GM21576 (cell line): Measurements from ENCODE around the gene CDKL4.
A peak's percentile ranks its signal among the peaks of the same experiment; 100 is the strongest.
"Not testable (repeated sequence)": the region's sequence is repeated elsewhere in the genome, so short reads cannot be mapped to it uniquely, and the experiment has no call there.

Experiments used
- ATAC-seq: cut with Tn5 transposase; IDR thresholded peaks from one replicate; pipeline ENCODE4 v1.9.1; 2021; ENCODE audit warnings: mild to moderate bottlenecking, moderate library complexity; ENCODE audit not compliant: unreplicated experiment

Gene CDKL4

DNA sequence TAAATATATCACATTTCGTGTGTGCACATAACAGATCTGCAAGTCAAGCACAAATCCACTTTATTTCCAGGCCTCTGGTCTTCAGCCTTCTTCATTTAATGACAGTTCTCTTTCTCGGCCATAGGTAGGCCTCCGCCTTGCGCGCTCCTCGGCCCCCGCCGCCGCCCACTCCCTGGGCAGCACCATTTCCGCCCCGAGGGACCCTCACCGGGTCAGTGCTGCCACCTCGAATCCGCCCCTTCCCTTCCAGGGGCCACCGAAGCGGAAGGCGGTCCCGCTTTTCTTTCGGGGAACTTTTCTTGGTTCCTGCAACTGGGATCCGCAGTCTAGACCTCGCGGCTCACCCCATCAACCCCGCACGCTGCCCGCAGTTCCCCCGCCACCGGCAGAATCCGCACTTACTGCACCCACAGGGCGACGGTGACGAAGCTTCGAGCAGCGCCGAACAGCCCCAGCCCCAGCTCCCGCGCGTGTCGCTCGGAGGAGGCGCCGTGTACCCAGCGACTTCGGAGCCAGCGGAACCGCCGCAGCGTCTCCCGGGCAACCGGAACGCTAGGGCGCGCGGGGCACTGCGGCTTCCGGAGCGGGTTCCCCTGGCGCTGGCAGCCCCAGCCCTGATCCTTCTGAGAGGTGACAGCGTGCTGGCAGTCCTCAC lies at the start of gene CDKL4:
Gene CDKL4, minus strand, starts transcription at position 502 of the 655 bp plus-strand sequence.
- ATAC-seq, result no peak

DNA sequence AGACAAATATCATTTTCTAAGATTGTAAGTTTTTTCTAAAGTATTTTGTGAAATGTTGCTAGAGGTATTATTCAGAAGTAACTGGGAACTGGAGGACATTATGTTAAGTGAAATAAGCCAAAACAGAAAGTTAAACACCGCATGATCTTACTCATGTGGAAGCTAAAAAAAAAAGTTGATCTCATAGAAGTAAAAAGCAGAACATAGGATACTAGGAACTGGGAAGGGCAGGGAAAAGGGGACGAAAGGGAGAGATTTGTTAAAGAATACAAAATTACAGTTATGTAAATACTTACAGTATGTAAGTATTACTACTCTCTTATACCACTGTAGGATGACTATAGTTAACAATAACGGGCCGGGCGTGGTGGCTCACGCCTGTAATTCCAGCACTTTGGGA lies 46.7 kb upstream of the CDKL4 start:
- no peak for ATAC-seq

DNA sequence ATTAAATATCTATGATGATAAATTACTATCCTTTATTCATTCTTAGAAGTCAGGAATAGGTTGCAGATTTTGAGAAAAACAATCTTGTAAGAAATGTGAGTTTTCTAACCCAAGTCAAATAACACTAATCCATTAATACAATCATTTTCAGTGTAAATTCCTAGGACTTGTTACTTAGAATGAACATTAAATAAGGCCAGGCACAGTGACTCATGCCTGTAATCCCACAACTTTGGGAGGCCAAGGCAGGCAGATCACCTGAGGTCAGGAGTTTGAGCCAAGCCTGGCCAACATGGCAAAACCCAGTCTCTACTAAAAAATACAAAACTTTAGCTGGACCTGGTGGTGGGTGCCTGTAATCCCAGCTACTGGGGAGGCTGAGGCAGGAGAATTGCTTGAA lies 45.8 kb upstream of the CDKL4 start:
- no peak for ATAC-seq

GRCh38 chr2:39283561-39283960 lies 39.8 kb upstream of the CDKL4 start:
- no peak for ATAC-seq

DNA sequence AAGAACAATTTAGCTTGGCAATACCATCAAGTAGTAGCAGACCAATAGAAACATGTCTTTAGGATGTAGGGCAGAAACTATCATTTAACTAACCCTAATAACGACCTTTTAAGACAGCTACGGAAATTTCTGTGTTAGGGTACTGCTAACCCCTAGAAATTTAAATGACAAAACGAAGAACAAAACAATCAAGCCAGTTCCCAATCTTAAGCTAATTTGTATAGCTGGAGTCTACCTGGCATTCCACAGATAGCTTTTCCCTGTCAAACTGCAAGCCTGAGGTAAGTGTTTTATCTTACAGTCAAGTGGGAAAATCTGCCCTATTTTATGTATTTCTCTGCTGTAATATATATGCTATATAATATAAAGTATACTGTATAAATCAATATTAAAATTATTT lies 37.6 kb upstream of the CDKL4 start:
- no peak for ATAC-seq

DNA sequence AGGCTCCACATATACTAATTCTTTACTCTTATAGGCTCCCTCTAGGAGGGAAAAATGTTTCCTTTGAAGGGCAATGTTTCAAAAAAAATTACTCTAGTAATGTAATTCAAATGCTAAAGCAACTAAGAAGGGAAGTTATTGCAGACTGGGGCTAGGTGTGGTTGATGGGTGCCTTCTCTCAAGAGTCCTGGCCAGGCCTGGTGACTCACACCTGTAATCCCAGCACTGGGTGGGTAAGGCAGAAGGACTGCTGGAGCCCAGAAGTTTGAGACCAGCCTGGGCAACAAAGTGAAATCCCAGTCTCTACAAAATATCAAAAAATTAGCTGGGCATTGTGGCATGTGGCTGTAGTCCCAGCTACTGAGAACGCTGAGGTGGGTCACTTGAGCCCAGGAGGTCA lies 31.2 kb upstream of the CDKL4 start:
- no peak for ATAC-seq

DNA sequence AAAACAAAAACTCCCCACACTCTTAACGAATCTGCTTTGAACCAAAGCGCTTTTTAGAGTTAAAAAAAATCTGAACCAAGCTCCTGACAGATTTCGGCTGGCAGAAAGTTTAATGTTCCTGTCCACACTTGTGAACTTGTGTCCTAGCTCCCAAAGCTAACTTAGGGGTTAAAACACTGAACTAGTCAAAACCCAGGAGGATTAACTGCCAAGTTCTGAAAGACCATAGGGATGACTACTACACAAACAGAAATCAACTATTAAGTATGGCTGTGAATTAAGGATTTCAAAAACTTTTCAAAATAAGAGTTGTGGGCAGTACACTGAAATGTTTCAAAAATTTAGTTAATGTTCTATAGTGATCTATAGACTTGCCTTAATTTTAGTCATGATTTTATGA lies 26.2 kb upstream of the CDKL4 start:
- ATAC-seq, result no peak

GRCh38 chr2:39266916-39267434 lies 23.2 kb upstream of the CDKL4 start:
- no peak for ATAC-seq

DNA sequence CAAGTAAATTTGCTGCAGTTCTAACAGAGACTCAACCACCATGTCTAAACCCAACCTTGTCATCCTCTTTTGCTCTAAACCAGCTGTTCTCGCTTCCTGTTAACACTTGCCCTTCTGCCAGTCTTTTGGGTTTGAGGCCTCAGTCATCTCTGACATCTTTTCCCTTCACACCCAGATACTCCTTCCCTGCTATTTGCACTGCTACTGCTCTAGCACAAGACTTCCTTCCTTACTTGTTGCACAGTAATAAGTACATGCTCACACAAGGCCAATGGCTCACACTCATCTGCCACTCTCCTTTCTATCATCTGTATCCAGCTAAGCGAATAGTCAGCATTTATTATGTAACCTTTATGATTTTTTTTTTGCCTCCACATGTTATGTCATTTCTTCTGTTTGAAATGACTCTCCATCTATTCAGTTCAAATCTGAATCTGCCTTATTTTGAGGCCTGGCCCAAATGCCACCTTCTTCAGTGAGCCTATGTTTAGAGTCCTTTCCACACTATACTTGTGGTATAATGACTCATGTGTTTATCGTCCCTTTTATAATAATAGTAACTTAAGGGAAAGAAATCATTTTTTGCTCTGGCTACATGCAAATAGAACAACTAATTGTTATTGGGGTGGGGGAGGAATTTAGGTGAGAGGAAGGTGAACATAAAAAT lies 22.5 kb upstream of the CDKL4 start:
- peak; percentile 75 for ATAC-seq

- ATAC-seq, result no peak
These were observed 21.5 kb upstream of the CDKL4 start for GRCh38 chr2:39265315-39265714.

DNA sequence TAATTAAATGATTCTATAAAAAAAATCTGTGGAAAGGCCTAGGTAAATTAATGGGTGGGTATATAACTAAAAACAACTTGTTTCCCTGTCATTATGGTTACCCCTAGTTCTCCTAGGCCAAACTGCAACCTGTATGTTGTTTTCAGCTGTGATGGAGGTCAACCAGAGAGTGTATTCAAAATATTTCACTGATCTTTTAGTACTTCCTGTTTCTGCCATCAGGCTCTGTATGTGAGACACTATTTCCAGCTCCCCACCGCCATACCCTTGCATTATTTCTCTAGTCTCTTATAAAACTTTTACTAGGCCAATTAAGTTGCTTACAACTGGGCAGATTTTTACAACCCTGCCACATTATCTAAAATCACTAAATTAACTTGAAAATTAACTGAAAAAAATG lies 21.0 kb upstream of the CDKL4 start:
- peak; percentile 78 for ATAC-seq

GRCh38 chr2:39260087-39260486 lies 16.3 kb upstream of the CDKL4 start:
- no peak for ATAC-seq

- no peak for ATAC-seq
These were observed 12.3 kb upstream of the CDKL4 start for GRCh38 chr2:39256040-39256439.

DNA sequence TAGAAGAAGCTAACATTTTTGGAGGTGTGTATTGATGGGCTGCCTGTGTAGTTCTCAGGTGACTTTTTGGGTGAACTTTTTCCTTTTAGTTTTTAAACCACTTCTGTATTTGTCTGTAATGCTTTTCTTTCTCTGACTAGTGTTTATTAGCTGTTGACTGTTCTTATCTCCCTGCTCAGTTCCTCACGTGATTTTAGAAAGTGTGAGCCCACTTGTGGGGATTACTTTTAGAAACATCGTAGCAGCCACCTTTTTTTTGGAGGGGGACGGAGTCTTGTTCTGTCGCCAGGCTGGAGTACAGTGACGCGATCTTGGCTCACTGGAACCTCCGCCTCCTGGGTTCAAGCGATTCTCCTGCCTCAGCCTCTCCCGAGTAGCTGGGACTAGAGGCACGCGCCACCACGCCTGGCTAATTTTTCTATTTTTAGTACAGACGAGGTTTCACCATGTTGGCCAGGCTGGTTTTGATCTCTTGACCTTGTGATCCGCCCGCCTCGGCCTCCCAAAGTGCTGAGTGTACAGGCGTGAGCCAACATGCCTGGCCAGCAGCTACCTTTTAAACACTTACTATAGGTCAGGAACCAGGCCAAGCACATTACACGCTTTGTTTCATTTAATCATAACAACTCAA lies 9.2 kb upstream of the CDKL4 start:
- ATAC-seq, result no peak

GRCh38 chr2:39247512-39248043 lies 3.8 kb upstream of the CDKL4 start:
- no peak for ATAC-seq

DNA sequence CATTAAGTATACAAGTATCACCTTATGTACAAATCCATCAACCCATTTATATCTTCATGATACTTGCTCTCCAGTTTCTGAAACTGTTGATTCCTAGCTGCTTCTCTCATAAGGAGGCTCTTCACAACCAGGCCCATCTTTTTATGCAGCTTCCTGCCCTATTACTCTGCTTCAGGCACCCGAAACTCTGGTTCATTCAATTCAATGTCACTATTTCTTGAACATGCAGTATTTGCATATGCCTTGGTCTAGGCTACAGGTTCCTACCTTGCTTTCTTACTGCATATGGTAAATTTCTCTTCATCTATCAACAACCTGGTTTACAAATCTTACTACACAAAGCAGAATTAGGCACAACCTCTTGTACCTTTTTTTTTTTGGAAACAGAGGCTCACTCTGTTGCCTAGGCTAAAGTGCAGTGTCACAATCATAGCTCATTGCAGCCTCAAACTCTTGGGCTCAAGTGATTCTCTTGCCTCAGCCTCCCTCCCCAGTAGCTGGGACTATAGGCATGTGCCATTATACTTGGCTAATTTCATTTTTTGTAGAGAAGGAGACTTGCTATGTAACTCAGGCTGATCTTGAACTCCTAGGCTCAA lies 2.7 kb upstream of the CDKL4 start:
- ATAC-seq, result no peak

DNA sequence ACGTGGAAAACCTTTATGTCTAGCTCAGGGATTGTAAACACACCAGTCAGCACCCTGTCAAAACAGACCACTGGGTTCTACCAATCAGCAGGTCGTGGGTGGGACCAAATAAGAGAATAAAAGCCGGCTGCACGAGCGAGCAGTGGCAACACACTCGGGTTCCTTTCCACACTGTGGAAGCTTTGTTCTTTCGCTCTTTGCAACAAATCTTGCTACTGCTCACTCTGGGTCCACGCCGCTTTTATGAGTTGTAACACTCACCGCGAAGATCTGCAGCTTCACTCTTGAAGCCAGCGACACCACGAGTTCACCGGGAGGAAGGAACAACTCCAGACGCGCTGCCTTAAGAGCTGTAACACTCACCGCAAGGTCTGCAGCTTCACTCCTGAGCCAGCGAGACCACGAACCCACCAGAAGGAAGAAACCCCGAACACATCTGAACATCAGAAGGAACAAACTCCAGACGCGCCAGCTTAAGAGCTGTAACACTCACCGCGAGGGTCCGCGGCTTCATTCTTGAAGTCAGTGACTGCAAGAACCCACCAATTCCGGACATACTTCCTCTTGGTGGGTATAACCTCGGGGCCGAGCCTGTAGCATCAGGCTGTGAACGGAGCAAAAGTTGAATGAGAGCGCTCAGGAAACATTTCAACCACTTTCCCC lies 1.3 kb upstream of the CDKL4 start:
- ATAC-seq, result not testable (repeated sequence)

DNA sequence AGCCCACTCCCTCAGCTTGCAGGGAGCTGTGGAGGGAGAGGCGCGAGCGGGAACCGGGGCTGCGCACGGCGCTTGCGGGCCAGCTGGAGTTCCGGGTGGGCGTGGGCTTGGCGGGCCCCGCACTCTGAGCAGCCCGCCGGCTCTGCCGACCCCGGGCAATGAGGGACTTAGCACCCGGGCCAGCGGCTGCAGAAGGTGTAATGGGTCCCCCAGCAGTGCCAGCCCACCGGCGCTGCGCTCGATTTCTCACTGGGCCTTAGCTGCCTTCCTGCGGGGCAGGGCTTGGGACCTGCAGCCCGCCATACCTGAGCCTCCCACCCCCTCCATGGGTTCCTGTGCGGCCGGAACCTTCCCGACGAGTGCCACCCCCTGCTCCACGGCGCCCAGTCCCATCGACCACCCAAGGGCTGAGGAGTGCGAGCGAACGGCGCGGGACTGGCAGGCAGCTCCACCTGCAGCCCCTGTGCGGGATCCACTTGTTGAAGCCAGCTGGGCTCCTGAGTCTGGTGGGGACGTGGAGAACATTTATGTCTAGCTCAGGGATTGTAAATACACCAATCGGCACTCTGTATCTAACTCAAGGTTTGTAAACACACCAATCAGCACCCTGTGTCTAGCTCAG lies 582 bp upstream of the CDKL4 start:
- ATAC-seq, result not testable (repeated sequence)

DNA sequence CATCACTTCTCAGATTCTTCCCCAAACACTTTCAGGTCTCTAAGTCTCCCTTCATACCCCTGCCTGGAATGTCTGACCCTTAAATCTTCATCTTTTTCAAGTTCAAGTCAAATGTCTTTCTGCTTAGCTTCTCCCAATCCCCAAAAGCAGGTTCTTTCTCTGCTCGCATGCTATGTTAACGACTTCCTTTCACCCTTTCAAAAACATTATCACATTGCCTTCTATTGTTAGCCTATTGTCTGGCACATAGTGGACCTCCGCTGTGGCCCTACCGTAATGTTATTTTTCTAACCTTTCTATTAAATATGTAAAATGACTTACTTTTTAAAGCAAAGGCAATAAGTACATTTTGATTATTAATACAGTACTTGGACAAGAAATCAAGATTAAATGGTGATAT lies 2.2 kb downstream of the CDKL4 start:
- no peak for ATAC-seq

DNA sequence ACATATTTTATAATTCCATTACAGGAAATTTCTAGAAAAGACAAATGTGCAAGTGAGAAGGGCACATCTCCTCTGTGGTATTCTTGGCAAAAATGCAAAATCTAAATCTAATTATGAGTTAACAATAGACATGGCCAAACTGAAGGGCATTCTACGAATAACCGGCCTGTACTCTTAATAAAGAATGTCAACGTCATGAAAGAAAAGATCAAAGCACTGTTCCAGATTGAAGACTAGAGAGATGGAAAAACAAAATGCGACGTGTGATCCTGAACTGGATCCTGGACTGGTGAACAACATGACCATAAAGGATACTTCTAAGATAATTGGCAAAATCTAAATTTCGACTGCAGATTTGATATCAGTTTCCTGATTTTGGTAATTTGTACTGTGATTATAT lies 3.0 kb downstream of the CDKL4 start:
- ATAC-seq, result no peak
